ENCODE measurements around the gene NDUFV3.
"Not testable (repeated sequence)": the region's sequence is repeated elsewhere in the genome, so short reads cannot be mapped to it uniquely, and the experiment has no call there.

NDUFV3 gene

DNA sequence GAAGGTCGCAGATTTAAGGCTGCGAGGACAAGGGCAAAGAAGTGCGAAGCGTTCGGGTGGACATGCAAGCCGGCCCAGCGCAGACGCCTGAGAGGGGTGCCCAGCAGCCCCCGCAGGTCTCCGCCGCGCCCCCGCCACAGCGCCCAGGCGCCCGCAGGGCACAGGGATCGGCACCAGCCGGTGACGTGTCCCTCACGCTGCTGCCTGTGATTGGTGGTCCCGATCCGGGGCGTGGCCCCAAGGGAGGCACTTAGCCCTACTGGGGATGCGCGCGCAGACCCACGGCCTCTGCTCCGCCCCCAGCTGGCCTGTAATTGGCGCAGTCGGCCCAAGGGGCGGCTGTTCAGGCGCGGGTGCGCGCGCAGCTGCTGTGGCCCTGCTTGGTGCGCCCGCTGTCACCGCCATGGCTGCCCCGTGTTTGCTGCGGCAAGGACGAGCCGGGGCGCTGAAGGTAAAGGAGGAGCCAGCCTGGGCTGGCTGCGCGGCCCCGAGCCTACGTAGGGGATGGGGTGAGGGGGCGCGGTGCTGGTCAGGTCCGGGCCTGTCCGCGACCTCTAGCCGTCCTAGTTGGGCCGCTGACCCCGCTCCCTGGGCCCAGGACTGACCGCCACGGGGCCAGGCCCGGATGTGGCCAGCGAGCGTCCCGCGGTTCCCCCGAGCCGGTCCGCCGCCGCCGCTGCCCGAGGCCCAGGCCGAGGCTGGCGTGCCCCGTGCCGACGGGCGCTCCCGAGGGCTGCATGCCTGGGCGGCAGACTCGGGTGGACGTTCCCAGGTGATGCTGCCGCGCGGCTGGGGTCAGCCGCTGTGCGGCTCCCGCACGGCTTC is at the start of gene NDUFV3:
Gene NDUFV3 (plus strand): TSS at position 379 of the 825 bp plus-strand sequence. CDS start 25 bp downstream, at position 404.
- H3K36me3 ChIP-seq (ENCODE audit: insufficient read depth, insufficient read length, low read length): peaks cover 25% of the 10 kb centered on the region
- no peaks in the 10 kb centered on the region for H3K27me3 ChIP-seq (ENCODE audit: insufficient read depth, insufficient read length)
- peak; percentile 100 for DNase-seq (ENCODE audit: low read depth, low spot score)
- peak within 1 kb of the TSS; percentile 100 for H3K4me3 ChIP-seq (ENCODE audit: insufficient read length, low read depth)
- peak within 1 kb of the TSS; percentile 96 for H3K9ac ChIP-seq (ENCODE audit: insufficient read length, low read depth)
- H3K9me3 ChIP-seq (ENCODE audit: insufficient read depth, low read length): no peaks in the 10 kb centered on the region
- H3K4me1 ChIP-seq (ENCODE audit: insufficient read depth, insufficient read length): peaks cover 2% of the 10 kb centered on the region
- TF ChIP-seq YY1 (IDR thresholded peaks at IDR 0.05; ENCODE audit: insufficient read depth, insufficient read length) (peak; percentile 79), ZNF274 (IDR thresholded peaks at IDR 0.05; ENCODE audit: low read depth, low read length) (no peak)

DNA sequence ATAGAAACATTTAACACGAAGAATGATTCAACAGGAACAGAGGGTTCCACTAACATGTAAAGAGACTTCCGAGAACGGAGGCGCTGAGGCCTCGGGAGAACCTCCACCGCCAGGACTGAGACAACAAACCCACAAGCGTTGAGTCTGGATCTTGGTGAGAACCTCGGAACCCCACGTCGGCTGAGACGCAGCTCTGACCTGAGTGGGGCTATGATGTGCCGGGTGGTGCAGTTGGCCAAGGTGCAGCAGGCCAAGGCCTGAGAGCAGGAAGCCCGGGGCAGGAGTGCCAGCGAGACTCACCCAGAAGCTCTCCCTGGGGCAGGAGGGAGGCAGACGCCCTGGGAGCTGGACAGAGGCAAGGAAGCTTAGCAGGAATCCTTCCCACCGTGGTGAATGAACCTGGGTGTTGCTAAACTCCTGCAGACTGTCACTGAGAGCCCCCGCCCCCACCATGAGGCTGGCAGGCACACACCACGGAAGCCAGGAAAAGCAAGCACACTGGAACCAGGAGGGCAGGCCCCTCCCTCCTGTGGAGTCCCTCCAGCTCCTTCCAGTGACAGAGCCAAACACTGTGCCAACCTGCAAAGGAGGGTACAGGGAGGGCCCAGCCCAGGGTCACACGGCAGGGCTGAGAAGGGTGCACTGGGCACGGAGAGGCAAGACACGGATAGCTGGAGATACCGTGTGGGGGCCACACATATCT is 48.5 kb upstream of the NDUFV3 start:
- Histone ChIP-seq H3K4me3 (ENCODE audit: insufficient read length, low read depth) (no peak overlapping the region), H3K9ac (ENCODE audit: insufficient read length, low read depth) (no peak overlapping the region), H3K36me3 (ENCODE audit: insufficient read depth, insufficient read length, low read length) (peaks cover 93% of the 10 kb centered on the region), H3K9me3 (ENCODE audit: insufficient read depth, low read length) (no peaks in the 10 kb centered on the region), H3K27me3 (ENCODE audit: insufficient read depth, insufficient read length) (no peaks in the 10 kb centered on the region), H3K4me1 (ENCODE audit: insufficient read depth, insufficient read length) (peaks cover 6% of the 10 kb centered on the region)
- DNase-seq (ENCODE audit: low read depth, low spot score): no peak
- no peak for TF ChIP-seq ZNF274 (IDR thresholded peaks at IDR 0.05; ENCODE audit: low read depth, low read length)
- TF ChIP-seq YY1 (IDR thresholded peaks at IDR 0.05; ENCODE audit: insufficient read depth, insufficient read length): no peak
- no peak for TF ChIP-seq SUZ12 (IDR thresholded peaks at IDR 0.05; ENCODE audit: extremely low read depth, insufficient read depth, insufficient read length)

DNA sequence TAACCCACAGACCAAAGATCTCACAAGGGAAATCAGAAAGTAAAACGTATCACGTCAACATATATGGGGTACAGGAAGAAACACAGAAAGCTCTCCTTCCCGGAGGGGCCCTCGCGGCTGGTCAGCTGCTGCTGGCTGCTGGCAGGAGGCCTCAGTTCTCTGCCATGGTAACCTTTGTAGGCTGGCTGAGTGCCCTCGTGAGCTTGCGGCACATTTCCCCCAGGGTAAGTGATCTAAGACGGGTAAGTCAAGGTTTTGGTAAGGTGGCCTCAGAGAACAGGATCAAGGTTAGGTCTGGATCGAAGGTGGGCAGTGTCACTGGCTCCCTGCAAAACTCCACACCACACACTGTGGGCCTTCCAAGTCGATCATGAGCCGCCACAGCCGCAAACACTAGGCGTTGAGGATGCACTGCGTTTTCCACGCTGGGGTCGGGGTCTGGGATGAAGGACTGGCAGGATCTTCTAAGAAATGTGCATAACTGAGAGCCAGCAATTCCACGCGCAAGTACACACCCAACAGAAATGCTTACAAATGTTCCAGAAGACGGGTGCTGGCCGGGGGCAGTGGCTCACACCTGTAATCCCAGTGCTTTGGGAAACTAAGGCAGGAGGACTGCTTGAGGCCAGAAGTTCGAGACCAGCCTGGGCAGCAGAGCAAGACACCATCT is 47.7 kb upstream of the NDUFV3 start:
- Histone ChIP-seq H3K9me3 (ENCODE audit: insufficient read depth, low read length) (no peaks in the 10 kb centered on the region), H3K27me3 (ENCODE audit: insufficient read depth, insufficient read length) (no peaks in the 10 kb centered on the region), H3K36me3 (ENCODE audit: insufficient read depth, insufficient read length, low read length) (peaks cover 93% of the 10 kb centered on the region), H3K4me1 (ENCODE audit: insufficient read depth, insufficient read length) (peaks cover 6% of the 10 kb centered on the region), H3K4me3 (ENCODE audit: insufficient read length, low read depth) (no peak overlapping the region), H3K9ac (ENCODE audit: insufficient read length, low read depth) (no peak overlapping the region)
- DNase-seq (ENCODE audit: low read depth, low spot score): no peak
- TF ChIP-seq YY1 (IDR thresholded peaks at IDR 0.05; ENCODE audit: insufficient read depth, insufficient read length) (no peak), SUZ12 (IDR thresholded peaks at IDR 0.05; ENCODE audit: extremely low read depth, insufficient read depth, insufficient read length) (no peak), ZNF274 (IDR thresholded peaks at IDR 0.05; ENCODE audit: low read depth, low read length) (no peak)

GRCh38 chr21:42846221-42846620 is 46.9 kb upstream of the NDUFV3 start:
- Histone ChIP-seq H3K36me3 (ENCODE audit: insufficient read depth, insufficient read length, low read length) (peaks cover 93% of the 10 kb centered on the region), H3K9ac (ENCODE audit: insufficient read length, low read depth) (no peak overlapping the region), H3K4me3 (ENCODE audit: insufficient read length, low read depth) (no peak overlapping the region), H3K4me1 (ENCODE audit: insufficient read depth, insufficient read length) (peaks cover 6% of the 10 kb centered on the region), H3K9me3 (ENCODE audit: insufficient read depth, low read length) (no peaks in the 10 kb centered on the region), H3K27me3 (ENCODE audit: insufficient read depth, insufficient read length) (no peaks in the 10 kb centered on the region)
- DNase-seq (ENCODE audit: low read depth, low spot score): no peak
- TF ChIP-seq ZNF274 (IDR thresholded peaks at IDR 0.05; ENCODE audit: low read depth, low read length) (no peak), YY1 (IDR thresholded peaks at IDR 0.05; ENCODE audit: insufficient read depth, insufficient read length) (no peak), SUZ12 (IDR thresholded peaks at IDR 0.05; ENCODE audit: extremely low read depth, insufficient read depth, insufficient read length) (no peak)

DNA sequence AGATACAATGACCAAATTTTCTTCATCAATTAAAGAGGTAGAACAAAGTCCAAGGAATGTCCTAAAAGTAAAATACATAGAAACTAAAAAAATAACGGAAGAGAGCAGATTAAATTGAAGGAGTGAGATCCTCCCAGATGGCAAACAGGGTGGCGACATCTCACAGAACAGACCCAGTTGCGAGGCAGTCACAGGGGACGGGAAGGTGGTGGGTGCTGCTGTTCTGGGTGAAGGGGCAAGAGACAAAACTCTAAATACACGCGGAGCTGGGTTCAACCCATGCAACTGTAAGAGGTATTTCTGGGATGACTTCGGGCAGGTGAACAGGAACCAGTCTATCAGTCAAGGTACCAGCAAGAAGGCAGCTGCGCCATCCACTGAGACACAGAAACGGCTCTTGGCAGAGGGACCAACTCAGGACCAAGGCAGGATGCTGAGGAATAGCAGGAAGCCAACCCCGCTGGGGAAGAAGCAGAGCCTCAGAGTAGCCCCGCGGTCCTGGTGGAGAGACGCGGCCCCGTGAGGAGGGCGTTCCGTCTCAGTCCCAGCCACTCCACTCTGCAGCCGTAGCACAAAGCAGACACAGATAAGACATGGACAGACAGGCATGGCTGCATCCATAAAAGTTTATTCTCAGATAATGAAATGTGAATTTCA is 45.9 kb upstream of the NDUFV3 start:
- no peak overlapping the region for H3K9ac ChIP-seq (ENCODE audit: insufficient read length, low read depth)
- H3K9me3 ChIP-seq (ENCODE audit: insufficient read depth, low read length): no peaks in the 10 kb centered on the region
- no peak for TF ChIP-seq YY1 (IDR thresholded peaks at IDR 0.05; ENCODE audit: insufficient read depth, insufficient read length)
- no peak for TF ChIP-seq SUZ12 (IDR thresholded peaks at IDR 0.05; ENCODE audit: extremely low read depth, insufficient read depth, insufficient read length)
- no peak for TF ChIP-seq ZNF274 (IDR thresholded peaks at IDR 0.05; ENCODE audit: low read depth, low read length)
- no peaks in the 10 kb centered on the region for H3K27me3 ChIP-seq (ENCODE audit: insufficient read depth, insufficient read length)
- no peak for DNase-seq (ENCODE audit: low read depth, low spot score)
- no peak overlapping the region for H3K4me3 ChIP-seq (ENCODE audit: insufficient read length, low read depth)
- peaks cover 93% of the 10 kb centered on the region for H3K36me3 ChIP-seq (ENCODE audit: insufficient read depth, insufficient read length, low read length)
- peaks cover 6% of the 10 kb centered on the region for H3K4me1 ChIP-seq (ENCODE audit: insufficient read depth, insufficient read length)

DNA sequence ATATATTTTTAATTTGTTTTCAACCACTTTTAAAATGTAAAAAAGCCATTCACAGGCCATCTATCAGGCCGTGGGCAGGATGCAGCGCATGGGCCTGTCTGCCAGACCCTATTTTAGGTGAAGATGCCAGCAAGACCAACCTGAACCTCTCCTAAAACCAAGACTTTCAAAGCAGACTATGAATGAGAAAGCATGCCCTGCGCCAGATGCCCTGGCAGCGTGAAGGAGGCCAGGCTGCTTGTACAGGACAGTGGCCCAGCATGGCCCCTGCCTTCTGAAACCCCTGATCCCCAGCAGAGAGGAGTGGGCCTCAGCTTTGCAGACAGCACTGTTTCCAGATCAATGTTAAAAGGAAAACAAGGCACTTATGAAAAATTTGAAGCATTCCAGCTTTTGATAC is 45.4 kb upstream of the NDUFV3 start:
- Histone ChIP-seq H3K27me3 (ENCODE audit: insufficient read depth, insufficient read length) (no peaks in the 10 kb centered on the region), H3K9me3 (ENCODE audit: insufficient read depth, low read length) (no peaks in the 10 kb centered on the region), H3K9ac (ENCODE audit: insufficient read length, low read depth) (no peak overlapping the region), H3K36me3 (ENCODE audit: insufficient read depth, insufficient read length, low read length) (peaks cover 93% of the 10 kb centered on the region), H3K4me3 (ENCODE audit: insufficient read length, low read depth) (no peak overlapping the region), H3K4me1 (ENCODE audit: insufficient read depth, insufficient read length) (peaks cover 6% of the 10 kb centered on the region)
- TF ChIP-seq YY1 (IDR thresholded peaks at IDR 0.05; ENCODE audit: insufficient read depth, insufficient read length): no peak
- no peak for TF ChIP-seq ZNF274 (IDR thresholded peaks at IDR 0.05; ENCODE audit: low read depth, low read length)
- no peak for TF ChIP-seq SUZ12 (IDR thresholded peaks at IDR 0.05; ENCODE audit: extremely low read depth, insufficient read depth, insufficient read length)
- no peak for DNase-seq (ENCODE audit: low read depth, low spot score)

GRCh38 chr21:42848144-42848931 is 44.8 kb upstream of the NDUFV3 start:
- H3K9me3 ChIP-seq (ENCODE audit: insufficient read depth, low read length); H3K4me1 ChIP-seq (ENCODE audit: insufficient read depth, insufficient read length); H3K27me3 ChIP-seq (ENCODE audit: insufficient read depth, insufficient read length); H3K9ac ChIP-seq (ENCODE audit: insufficient read length, low read depth); DNase-seq (ENCODE audit: low read depth, low spot score); H3K4me3 ChIP-seq (ENCODE audit: insufficient read length, low read depth): not testable (repeated sequence)
- peaks cover 93% of the 10 kb centered on the region for H3K36me3 ChIP-seq (ENCODE audit: insufficient read depth, insufficient read length, low read length)
